Heart left ventricle (tissue), 13 donors: ENCODE results near the gene CIAO1.

Experiments used
- POLR2A ChIP-seq, 2 donors: fragments of 450-650 bp; IDR thresholded peaks; one replicate each; pipeline ENCODE4 v1.6.1; 2017; ENCODE audit warnings: antibody characterized with exemption in 2 of 2, mild to moderate bottlenecking in 2 of 2, moderate library complexity in 2 of 2
- TF ChIP-seq, protein P1 (sequence below), 12 donors: fragments of 200-600 bp; sonication (generic) in 4 of 12; IDR thresholded peaks; one replicate each; pipeline versions ENCODE4 v1.5.0 to v1.8.0; 2018 to 2022; ENCODE audit warnings: antibody characterized with exemption in 12 of 12, mild to moderate bottlenecking in 5 of 12
- donor health status: ischemic (EF 13 %, LVEDD 7.1; RV severe dilation, severe dysfunction).
- donor health status: DM: no; HTN: yes; CAD: no.
- donor health status: DM: no; HTN: no; CAD: no.
- donor health status: ischemic (EF 25% LVEDD 6.9; RV normal size, moderate dysfunction).
- donor health status: ischemic (EF 25% LVEDD 5.7; RV mildly dilated, moderate dysfunction).
- donor health status: ischemic (EF 35%, LVEDD 5.7; RV mildly dilated, moderate dysfunction).
- donor health status: nonischemic (EF 11% LVEDD 7.7; RV severe dilation, severe dysfunction).
- donor health status: DM: yes; HTN: yes; CAD: no.
- donor health status: PGD.
- donor health status: ischemic (EF 29% LVEDD 5.4; RV normal size, mild dysfunction).
- donor health status: nonischemic (EF 23%, LVEDD 6.1; RV moderate dilation, normal function).

DNA sequence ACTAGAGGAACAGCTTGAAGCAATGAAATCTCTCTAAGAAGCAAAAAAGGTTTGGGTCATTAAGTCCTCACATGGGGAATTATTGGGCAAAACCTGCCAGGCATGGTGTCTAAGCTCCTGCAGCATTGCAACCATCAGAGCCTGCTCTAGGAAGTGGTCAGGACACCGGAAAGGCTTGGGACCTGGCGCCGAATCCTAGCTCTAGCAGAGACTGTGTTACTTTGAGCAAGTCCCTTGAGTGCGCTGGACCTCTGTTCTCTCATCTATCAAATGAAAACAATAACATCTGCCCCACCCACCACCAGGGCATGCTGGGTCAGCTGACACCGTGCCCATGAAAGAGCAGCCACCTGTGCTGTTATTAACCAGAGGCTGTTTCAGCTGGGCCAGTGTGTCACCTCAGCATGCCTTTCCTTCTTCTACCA, 6.5 kb upstream of the CIAO1 start:
- TF ChIP-seq POLR2A (IDR thresholded peaks at IDR 0.05) = peak in 1 of 2 donors; percentile 10
- TF ChIP-seq, protein P1, sequence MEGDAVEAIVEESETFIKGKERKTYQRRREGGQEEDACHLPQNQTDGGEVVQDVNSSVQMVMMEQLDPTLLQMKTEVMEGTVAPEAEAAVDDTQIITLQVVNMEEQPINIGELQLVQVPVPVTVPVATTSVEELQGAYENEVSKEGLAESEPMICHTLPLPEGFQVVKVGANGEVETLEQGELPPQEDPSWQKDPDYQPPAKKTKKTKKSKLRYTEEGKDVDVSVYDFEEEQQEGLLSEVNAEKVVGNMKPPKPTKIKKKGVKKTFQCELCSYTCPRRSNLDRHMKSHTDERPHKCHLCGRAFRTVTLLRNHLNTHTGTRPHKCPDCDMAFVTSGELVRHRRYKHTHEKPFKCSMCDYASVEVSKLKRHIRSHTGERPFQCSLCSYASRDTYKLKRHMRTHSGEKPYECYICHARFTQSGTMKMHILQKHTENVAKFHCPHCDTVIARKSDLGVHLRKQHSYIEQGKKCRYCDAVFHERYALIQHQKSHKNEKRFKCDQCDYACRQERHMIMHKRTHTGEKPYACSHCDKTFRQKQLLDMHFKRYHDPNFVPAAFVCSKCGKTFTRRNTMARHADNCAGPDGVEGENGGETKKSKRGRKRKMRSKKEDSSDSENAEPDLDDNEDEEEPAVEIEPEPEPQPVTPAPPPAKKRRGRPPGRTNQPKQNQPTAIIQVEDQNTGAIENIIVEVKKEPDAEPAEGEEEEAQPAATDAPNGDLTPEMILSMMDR (IDR thresholded peaks at IDR 0.05) = no peak
